ENCODE measurements around the gene SYMPK.

SYMPK gene

GRCh38 chr19:45866400-45867176, 3.6 kb upstream of the SYMPK start:
- no peak for DNase-seq

GRCh38 chr19:45865269-45865948, 2.5 kb upstream of the SYMPK start:
- no peak for DNase-seq

- no peak for DNase-seq
Observed at GRCh38 chr19:45864629-45865082, 1.7 kb upstream of the SYMPK start.

- DNase-seq: no peak
Observed at GRCh38 chr19:45863840-45864628, 1.1 kb upstream of the SYMPK start, which contains the start of gene FOXA3. TSS of gene FOXA3 (plus strand) at chr19:45864326. CDS start at chr19:45864457, 131 bp downstream.

GRCh38 chr19:45863335-45863839, 440 bp upstream of the SYMPK start:
- DNase-seq: no peak

- DNase-seq: no peak
Observed at GRCh38 chr19:45862271-45862563, 730 bp downstream of the SYMPK start.

GRCh38 chr19:45860359-45861259, 2.3 kb downstream of the SYMPK start:
- DNase-seq: no peak

GRCh38 chr19:45854167-45854778, 8.7 kb downstream of the SYMPK start:
- DNase-seq: no peak

- no peak for DNase-seq
Observed at GRCh38 chr19:45852983-45853382, 10.0 kb downstream of the SYMPK start.

- DNase-seq: no peak
Observed at GRCh38 chr19:45852145-45852750, 10.7 kb downstream of the SYMPK start.

- DNase-seq: no peak
Observed at GRCh38 chr19:45848922-45849321, 14.0 kb downstream of the SYMPK start.

GRCh38 chr19:45847663-45848062, 15.3 kb downstream of the SYMPK start:
- DNase-seq: no peak

GRCh38 chr19:45842198-45842597, 20.7 kb downstream of the SYMPK start:
- no peak for DNase-seq

GRCh38 chr19:45834970-45835369, 28.0 kb downstream of the SYMPK start:
- DNase-seq: no peak

- no peak for DNase-seq
Observed at GRCh38 chr19:45828945-45829344, 34.0 kb downstream of the SYMPK start.

GRCh38 chr19:45828523-45828922, 34.4 kb downstream of the SYMPK start:
- no peak for DNase-seq

GRCh38 chr19:45827459-45828093, 35.4 kb downstream of the SYMPK start:
- no peak for DNase-seq

- DNase-seq: no peak
Observed at GRCh38 chr19:45826934-45827333, 36.0 kb downstream of the SYMPK start.

GRCh38 chr19:45825917-45826893, 36.7 kb downstream of the SYMPK start:
- DNase-seq: no peak

- DNase-seq: no peak
Observed at GRCh38 chr19:45825263-45825605, 37.7 kb downstream of the SYMPK start.

Data from NCI-H1048 (cell line).